ENCODE measurements around the gene CITED2.

Gene CITED2

DNA sequence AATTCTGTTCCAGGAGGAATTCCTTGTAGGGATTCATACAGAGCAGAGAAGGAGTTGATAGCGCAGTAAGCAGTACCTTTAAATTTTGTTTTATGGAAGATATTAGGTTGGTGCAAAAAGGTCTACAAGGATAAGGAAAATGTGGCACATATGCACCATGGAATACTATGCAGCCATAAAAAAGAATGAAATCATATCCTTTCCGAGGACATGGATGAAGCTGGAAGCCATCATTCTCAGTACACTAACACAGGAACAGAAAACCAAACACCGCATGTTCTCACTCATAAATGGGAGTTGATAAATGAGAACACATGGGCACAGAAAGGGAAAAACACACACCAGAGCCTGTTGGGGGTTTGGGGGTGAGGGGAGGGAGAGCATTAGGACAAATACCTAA, 45.2 kb downstream of the CITED2 start:
- no peak for DNase-seq

- no peak for DNase-seq
Measured at GRCh38 chr6:139327038-139327437, 47.4 kb downstream of the CITED2 start.

GRCh38 chr6:139325686-139326085, 48.8 kb downstream of the CITED2 start:
- DNase-seq: no peak

- no peak for DNase-seq
Measured at GRCh38 chr6:139325125-139325524, 49.3 kb downstream of the CITED2 start.

GRCh38 chr6:139324301-139324555, 50.2 kb downstream of the CITED2 start:
- no peak for DNase-seq

GRCh38 chr6:139323511-139324300, 50.7 kb downstream of the CITED2 start:
- DNase-seq: no peak
